Measurements from ENCODE around the gene LVRN. TPM values are rescaled to one million over a fixed set of nuclear protein-coding genes. Genes with fewer than 3 reads are reported as not detected.
A peak's percentile ranks its signal among the peaks of the same experiment; 100 is the strongest.

The LVRN gene
- total and polyA plus RNA-seq, 12 donors: 0.19 to 3.7 (median 0.35) TPM

GRCh38 chr5:116032991-116033390, 70.7 kb downstream of the LVRN start:
- no peaks in the 10 kb centered on the region for H3K4me1 ChIP-seq (replicated peaks in 1 of 2)
- no peak for TF ChIP-seq POLR2A (IDR thresholded peaks at IDR 0.05)
- TF ChIP-seq, protein P1, sequence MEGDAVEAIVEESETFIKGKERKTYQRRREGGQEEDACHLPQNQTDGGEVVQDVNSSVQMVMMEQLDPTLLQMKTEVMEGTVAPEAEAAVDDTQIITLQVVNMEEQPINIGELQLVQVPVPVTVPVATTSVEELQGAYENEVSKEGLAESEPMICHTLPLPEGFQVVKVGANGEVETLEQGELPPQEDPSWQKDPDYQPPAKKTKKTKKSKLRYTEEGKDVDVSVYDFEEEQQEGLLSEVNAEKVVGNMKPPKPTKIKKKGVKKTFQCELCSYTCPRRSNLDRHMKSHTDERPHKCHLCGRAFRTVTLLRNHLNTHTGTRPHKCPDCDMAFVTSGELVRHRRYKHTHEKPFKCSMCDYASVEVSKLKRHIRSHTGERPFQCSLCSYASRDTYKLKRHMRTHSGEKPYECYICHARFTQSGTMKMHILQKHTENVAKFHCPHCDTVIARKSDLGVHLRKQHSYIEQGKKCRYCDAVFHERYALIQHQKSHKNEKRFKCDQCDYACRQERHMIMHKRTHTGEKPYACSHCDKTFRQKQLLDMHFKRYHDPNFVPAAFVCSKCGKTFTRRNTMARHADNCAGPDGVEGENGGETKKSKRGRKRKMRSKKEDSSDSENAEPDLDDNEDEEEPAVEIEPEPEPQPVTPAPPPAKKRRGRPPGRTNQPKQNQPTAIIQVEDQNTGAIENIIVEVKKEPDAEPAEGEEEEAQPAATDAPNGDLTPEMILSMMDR (IDR thresholded peaks at IDR 0.05): no peak
- H3K27ac ChIP-seq: no peak overlapping the region
- no peaks in the 10 kb centered on the region for H3K36me3 ChIP-seq (replicated peaks in 1 of 2)
- H3K27me3 ChIP-seq: no peaks in the 10 kb centered on the region
- H3K9me3 ChIP-seq (replicated peaks in 1 of 3): no peaks in the 10 kb centered on the region
- intact Hi-C loops (cut with DNase I): no loop called here
- no peak overlapping the region for H3K4me3 ChIP-seq
- WGBS, 4 donors: 83 to 86% (median 85%) methylated on average over 3 of the region's 3 CpGs
- no peak for DNase-seq

DNA sequence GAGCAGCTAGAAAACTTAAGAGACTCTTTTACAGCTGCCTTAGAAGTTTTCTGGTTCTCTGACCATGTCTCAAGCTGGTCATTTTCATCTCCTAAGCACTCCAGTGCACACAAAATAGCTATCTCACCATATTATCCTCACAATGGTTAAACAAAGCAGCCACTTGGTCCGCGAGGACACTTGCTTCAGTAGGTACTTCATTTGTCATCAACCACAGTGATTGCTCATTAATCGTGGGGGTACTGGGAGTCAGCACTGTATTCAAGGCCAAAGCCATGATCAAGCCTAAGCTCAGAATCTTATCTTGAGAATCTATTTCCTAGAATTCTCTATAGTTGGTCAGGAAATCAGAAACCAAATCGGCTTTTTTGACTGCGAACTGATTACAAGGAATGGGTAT, 72.8 kb downstream of the LVRN start:
- TF ChIP-seq POLR2A (IDR thresholded peaks at IDR 0.05): no peak
- TF ChIP-seq, protein P1 (IDR thresholded peaks at IDR 0.05): no peak
- H3K9me3 ChIP-seq (replicated peaks in 1 of 3): no peaks in the 10 kb centered on the region
- 34 to 51% (median 46%) methylated on average over 5 of the region's 5 CpGs for WGBS, 4 donors
- H3K27me3 ChIP-seq: no peaks in the 10 kb centered on the region
- intact Hi-C loops (cut with DNase I): no loop called here
- H3K4me3 ChIP-seq: no peak overlapping the region
- H3K4me1 ChIP-seq (replicated peaks in 1 of 2): no peaks in the 10 kb centered on the region
- peak in 1 of 7 donors; percentile 4 for DNase-seq
- H3K36me3 ChIP-seq (replicated peaks in 1 of 2): no peaks in the 10 kb centered on the region
- H3K27ac ChIP-seq: no peak overlapping the region

DNA sequence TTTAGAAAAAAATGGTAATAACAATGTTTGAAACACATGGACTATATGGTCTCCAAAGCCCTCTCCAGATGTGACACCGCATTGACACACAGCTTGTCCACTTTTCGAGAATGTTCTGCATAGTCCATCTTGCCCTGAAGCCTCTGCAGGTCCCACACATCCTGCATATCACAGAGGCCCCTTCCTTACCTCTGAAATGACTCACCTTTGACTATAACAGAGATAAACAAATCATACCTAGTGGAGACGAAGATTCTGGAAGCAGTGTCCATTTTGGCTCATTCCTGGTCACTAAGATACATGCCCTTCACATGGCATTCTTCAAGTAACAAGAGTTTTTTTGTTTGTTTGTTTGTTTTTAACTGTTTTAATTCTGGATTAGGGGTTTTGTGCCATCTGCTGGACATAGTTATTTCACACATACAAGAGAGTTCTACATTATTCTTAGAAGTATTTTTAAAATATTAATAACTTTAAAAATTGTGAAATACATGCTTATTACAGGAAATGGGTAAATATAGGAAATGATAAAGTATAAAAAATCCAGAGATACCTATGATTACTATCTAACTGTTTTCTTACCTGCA, 75.1 kb downstream of the LVRN start:
- Histone ChIP-seq H3K27ac (no peak overlapping the region), H3K9me3 (replicated peaks in 1 of 3) (no peaks in the 10 kb centered on the region), H3K4me1 (replicated peaks in 1 of 2) (no peaks in the 10 kb centered on the region), H3K4me3 (no peak overlapping the region), H3K27me3 (no peaks in the 10 kb centered on the region), H3K36me3 (replicated peaks in 1 of 2) (no peaks in the 10 kb centered on the region)
- TF ChIP-seq, protein P1 (IDR thresholded peaks at IDR 0.05): no peak
- no peak for TF ChIP-seq POLR2A (IDR thresholded peaks at IDR 0.05)
- 64 to 81% (median 71%) methylated on average over 3 of the region's 3 CpGs for WGBS, 4 donors
- DNase-seq: no peak
- intact Hi-C loops (cut with DNase I): no loop called here

DNA sequence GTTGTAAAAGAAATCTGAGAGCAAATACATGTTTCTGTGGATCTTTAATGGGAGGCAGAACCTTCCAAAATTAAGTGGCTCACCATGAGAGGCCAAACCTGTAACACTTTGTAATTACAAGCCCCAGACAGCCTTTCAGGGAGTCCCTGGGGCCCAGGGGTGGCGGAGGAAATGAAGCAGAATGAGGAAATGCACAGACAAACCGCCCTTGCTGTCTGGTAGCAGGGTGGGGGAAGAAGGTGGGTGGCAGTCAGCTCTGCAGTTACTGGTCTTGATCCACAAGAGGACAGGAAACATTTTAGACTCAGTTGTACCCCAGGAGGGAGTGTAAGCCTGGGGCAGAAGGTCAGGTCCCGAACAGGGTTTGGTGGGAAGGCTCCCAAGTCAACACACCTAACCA, 76.5 kb downstream of the LVRN start:
- no peaks in the 10 kb centered on the region for H3K4me1 ChIP-seq (replicated peaks in 1 of 2)
- no peak for DNase-seq
- H3K36me3 ChIP-seq (replicated peaks in 1 of 2): no peaks in the 10 kb centered on the region
- 55 to 84% (median 66%) methylated on average over 3 of the region's 3 CpGs for WGBS, 4 donors
- TF ChIP-seq POLR2A (IDR thresholded peaks at IDR 0.05): no peak
- TF ChIP-seq, protein P1 (IDR thresholded peaks at IDR 0.05): no peak
- H3K4me3 ChIP-seq: no peak overlapping the region
- no peak overlapping the region for H3K27ac ChIP-seq
- no peaks in the 10 kb centered on the region for H3K9me3 ChIP-seq (replicated peaks in 1 of 3)
- intact Hi-C loops (cut with DNase I): no loop called here
- no peaks in the 10 kb centered on the region for H3K27me3 ChIP-seq
